Fibroblast of lung (primary cell): ENCODE data around the gene SLC13A5. TPM values are rescaled to one million over a fixed set of nuclear protein-coding genes. Genes with fewer than 3 reads are reported as not detected.

Source experiments
- DNase-seq, 2 donors: peaks; one replicate each; pipeline versions ENCODE4 v3.0.0 to v3.0.0-alpha.2; 2010; ENCODE audit warnings: low read depth in 2 of 2
- H2AFZ ChIP-seq: 2 replicates; pipeline ENCODE4 v1.5.1; 2012; ENCODE audit warnings: low read length, control low read depth, inconsistent platforms
- H3K27ac ChIP-seq: 2 replicates; pipeline ENCODE4 v1.5.1; 2011; ENCODE audit warnings: low read length, control low read depth; ENCODE audit not compliant: insufficient read depth
- H3K27me3 ChIP-seq: 2 replicates; pipeline ENCODE4 v1.5.1; 2011; ENCODE audit warnings: mild to moderate bottlenecking, low read length; ENCODE audit not compliant: control insufficient read depth, insufficient read depth
- H3K36me3 ChIP-seq: 2 replicates; pipeline ENCODE4 v1.5.1; 2011; ENCODE audit warnings: low read length; ENCODE audit not compliant: control insufficient read depth, insufficient read depth
- H3K4me1 ChIP-seq: 2 replicates; pipeline ENCODE4 v1.5.1; 2011; ENCODE audit warnings: low read length; ENCODE audit not compliant: control insufficient read depth, insufficient read depth; ENCODE audit errors: extremely low read depth
- H3K4me2 ChIP-seq: 2 replicates; pipeline ENCODE4 v1.5.1; 2011; ENCODE audit warnings: low read length, control low read depth; ENCODE audit not compliant: insufficient read depth; ENCODE audit errors: extremely low read depth
- H3K4me3 ChIP-seq, 4 experiments: fragments of 200-600 bp in 1 of 4; sonication (generic) in 1 of 4; replicated peaks in 1 of 4; 2 replicates each; pipeline ENCODE4 v1.5.1; 2011 to 2016; ENCODE audit warnings: low read length in 4 of 4, low read depth in 3 of 4, mild to moderate bottlenecking in 3 of 4, control low read depth in 2 of 4, inconsistent platforms in 1 of 4, mixed read lengths in 1 of 4; ENCODE audit not compliant: insufficient read depth in 1 of 4; ENCODE audit errors: control extremely low read depth in 1 of 4
- H3K79me2 ChIP-seq: 2 replicates; pipeline ENCODE4 v1.5.1; 2012; ENCODE audit warnings: mild to moderate bottlenecking, low read length, inconsistent platforms; ENCODE audit not compliant: control insufficient read depth, insufficient read depth
- H3K9ac ChIP-seq: 2 replicates; pipeline ENCODE4 v1.5.1; 2011; ENCODE audit warnings: mild to moderate bottlenecking, low read length, control low read depth; ENCODE audit not compliant: insufficient read depth
- H3K9me3 ChIP-seq: 2 replicates; pipeline ENCODE4 v1.5.1; 2012; ENCODE audit warnings: low read depth, low read length; ENCODE audit not compliant: control insufficient read depth, insufficient read depth
- H4K20me1 ChIP-seq: 2 replicates; pipeline ENCODE4 v1.5.1; 2011; ENCODE audit warnings: low read length; ENCODE audit not compliant: control insufficient read depth, insufficient read depth; ENCODE audit errors: extremely low read depth
- EZH2 ChIP-seq: IDR thresholded peaks from 2 replicates; pipeline ENCODE4 v1.5.1; 2012; ENCODE audit warnings: low read length, control low read depth, mild to moderate bottlenecking; ENCODE audit errors: missing control alignments
- polyA plus RNA-seq, 2 donors: library from polyadenylated mRNA; depleted of rRNA in 1 of 2; stranded (reverse) in 1 of 2; unstranded in 1 of 2; fragments of >200 nt; gene quantifications; 2 replicates each; pipeline ENCODE4 v1.2.1, GENCODE V29; 2011 to 2012; ENCODE audit warnings: missing spikeins in 1 of 2
- total RNA-seq: library from RNA; depleted of rRNA; stranded (reverse); fragments of >200 nt; gene quantifications from 2 replicates; pipeline ENCODE4 v1.2.1, GENCODE V29; 2014
- TF ChIP-seq, protein P1 (sequence below), 2 donors: IDR thresholded peaks in 1 of 2; conservative IDR thresholded peaks in 1 of 2; 1 replicate in 1 of 2; 2 replicates in 1 of 2; pipeline ENCODE4 v1.5.1; 2011 to 2012; ENCODE audit warnings: low read length in 2 of 2, control low read depth in 1 of 2, inconsistent platforms in 1 of 2, low read depth in 1 of 2, mild to moderate bottlenecking in 1 of 2

The SLC13A5 gene
- total and polyA plus RNA-seq, 2 donors (not counting 1 experiment from before 2014, with no cell fraction given), result not detected

DNA sequence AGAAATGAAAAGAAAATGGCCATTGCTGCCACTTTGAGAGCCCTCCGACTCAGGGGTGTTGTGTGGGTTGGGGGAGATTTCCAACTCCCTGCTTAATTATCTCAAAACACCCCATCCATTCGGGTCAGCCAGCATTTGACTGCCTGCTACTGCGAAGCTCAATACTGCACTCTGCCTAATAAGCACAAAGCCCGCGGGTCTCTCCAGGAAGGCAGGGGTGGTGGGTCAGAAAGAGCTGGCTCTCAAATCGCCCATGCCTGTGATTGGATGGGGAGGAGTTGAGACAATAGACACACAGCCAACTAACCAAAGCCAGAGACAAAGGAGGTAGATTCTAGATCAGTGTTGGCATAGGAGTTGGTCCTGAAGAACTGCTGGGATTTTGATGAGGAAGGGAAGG lies 40.4 kb upstream of the SLC13A5 start:
- H3K27ac ChIP-seq, result peak overlapping the region; percentile 96
- no peaks in the 10 kb centered on the region for H3K9me3 ChIP-seq
- no peak overlapping the region for H3K9ac ChIP-seq
- H3K27me3 ChIP-seq, result no peaks in the 10 kb centered on the region
- H3K4me2 ChIP-seq, result peak overlapping the region; percentile 15
- H3K4me1 ChIP-seq, result peaks cover 27% of the 10 kb centered on the region
- no peaks in the 10 kb centered on the region for H3K79me2 ChIP-seq
- H3K36me3 ChIP-seq, result no peaks in the 10 kb centered on the region
- no peak for TF ChIP-seq EZH2
- TF ChIP-seq, protein P1, sequence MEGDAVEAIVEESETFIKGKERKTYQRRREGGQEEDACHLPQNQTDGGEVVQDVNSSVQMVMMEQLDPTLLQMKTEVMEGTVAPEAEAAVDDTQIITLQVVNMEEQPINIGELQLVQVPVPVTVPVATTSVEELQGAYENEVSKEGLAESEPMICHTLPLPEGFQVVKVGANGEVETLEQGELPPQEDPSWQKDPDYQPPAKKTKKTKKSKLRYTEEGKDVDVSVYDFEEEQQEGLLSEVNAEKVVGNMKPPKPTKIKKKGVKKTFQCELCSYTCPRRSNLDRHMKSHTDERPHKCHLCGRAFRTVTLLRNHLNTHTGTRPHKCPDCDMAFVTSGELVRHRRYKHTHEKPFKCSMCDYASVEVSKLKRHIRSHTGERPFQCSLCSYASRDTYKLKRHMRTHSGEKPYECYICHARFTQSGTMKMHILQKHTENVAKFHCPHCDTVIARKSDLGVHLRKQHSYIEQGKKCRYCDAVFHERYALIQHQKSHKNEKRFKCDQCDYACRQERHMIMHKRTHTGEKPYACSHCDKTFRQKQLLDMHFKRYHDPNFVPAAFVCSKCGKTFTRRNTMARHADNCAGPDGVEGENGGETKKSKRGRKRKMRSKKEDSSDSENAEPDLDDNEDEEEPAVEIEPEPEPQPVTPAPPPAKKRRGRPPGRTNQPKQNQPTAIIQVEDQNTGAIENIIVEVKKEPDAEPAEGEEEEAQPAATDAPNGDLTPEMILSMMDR (conservative IDR thresholded peaks at IDR 0.05 in 1 of 2, IDR thresholded peaks at IDR 0.05 in 1 of 2; ENCODE audit: low read depth in 1 of 2, low read length in 2 of 2), result no peak
- no peaks in the 10 kb centered on the region for H4K20me1 ChIP-seq
- DNase-seq, result peak in 1 of 2 donors; percentile 19
- peak overlapping the region; percentile 48 for H2AFZ ChIP-seq
- H3K4me3 ChIP-seq, result no peak overlapping the region

DNA sequence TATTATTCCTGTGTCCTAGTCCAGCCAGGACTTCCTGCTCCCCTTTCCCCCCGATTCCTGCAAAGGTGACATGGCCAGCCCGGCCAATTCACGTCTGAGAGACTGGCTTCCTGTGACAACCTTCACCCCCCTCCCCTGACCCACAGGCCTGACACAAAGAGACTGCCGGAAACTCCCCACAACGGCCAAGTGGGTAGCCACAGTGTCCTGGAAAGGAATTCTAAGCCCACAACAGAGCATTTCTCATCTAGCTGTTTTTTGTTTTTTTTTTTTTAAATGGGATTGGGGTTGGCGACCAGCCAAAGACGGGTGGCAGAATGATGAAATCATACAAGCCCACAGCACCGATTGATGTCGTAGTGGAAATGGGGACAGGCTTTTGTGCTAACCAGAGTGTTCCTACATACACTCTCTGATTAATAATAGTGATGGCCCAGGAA lies 39.9 kb upstream of the SLC13A5 start:
- Histone ChIP-seq H2AFZ (no peak overlapping the region), H3K4me1 (peaks cover 27% of the 10 kb centered on the region), H3K9ac (peak overlapping the region; percentile 44), H3K36me3 (no peaks in the 10 kb centered on the region), H3K27me3 (no peaks in the 10 kb centered on the region), H3K4me2 (peak overlapping the region; percentile 64), H3K27ac (peak overlapping the region; percentile 96), H3K79me2 (no peaks in the 10 kb centered on the region), H3K9me3 (no peaks in the 10 kb centered on the region), H4K20me1 (no peaks in the 10 kb centered on the region), H3K4me3 (peak overlapping the region in 1 of 4 experiments; percentile 8)
- DNase-seq, result peak; percentile 69 to 94
- TF ChIP-seq, protein P1 (conservative IDR thresholded peaks at IDR 0.05 in 1 of 2, IDR thresholded peaks at IDR 0.05 in 1 of 2; ENCODE audit: low read depth in 1 of 2, low read length in 2 of 2), result no peak
- TF ChIP-seq EZH2, result no peak

DNA sequence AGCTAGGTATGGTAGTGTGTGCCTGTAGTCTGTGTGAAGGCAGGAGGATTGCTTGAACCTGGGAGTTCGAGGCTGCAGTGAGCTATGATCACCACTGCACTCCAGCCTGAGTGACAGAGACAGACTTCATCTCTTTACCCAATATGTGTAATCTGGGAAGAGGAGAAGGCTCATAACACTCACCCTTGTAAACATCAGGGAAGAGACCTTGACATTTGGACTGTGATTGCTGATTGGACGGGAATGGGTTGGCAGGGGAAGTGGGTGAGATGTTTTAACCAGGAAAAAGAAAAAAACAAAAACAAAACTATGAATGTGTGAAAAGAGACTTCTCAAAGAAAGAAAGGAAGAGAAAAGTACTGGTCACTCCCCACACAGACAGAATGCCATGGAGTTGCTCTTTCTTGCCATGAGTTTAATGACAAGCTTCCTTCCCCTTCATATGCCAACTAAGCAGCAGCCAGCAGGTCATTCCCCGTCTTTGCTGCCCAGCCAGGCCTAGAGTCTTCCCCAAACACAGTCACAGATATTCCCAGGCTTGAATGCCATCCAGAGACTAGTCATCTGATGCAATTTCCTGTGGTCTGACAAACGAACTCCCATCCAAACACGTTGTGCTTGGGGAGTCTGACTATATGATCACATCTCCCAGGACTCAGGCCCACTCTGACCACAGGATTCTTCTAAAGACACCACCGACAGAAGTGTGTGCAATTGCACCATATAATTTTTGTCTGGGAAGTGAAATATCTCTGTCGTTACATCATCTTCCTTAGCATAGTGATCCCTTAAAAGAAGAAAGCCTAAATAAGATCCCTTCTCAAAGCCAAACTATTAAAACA lies 39.1 kb upstream of the SLC13A5 start:
- Histone ChIP-seq H3K79me2 (no peaks in the 10 kb centered on the region), H3K4me1 (peaks cover 27% of the 10 kb centered on the region), H3K4me3 (no peak overlapping the region), H3K9ac (no peak overlapping the region), H4K20me1 (no peaks in the 10 kb centered on the region), H3K27ac (peak overlapping the region; percentile 96), H3K27me3 (no peaks in the 10 kb centered on the region), H3K9me3 (no peaks in the 10 kb centered on the region), H3K4me2 (peak overlapping the region; percentile 64), H2AFZ (peak overlapping the region; percentile 48), H3K36me3 (no peaks in the 10 kb centered on the region)
- peak; percentile 98 to 100 for DNase-seq
- TF ChIP-seq, protein P1 (conservative IDR thresholded peaks at IDR 0.05 in 1 of 2, IDR thresholded peaks at IDR 0.05 in 1 of 2; ENCODE audit: low read depth in 1 of 2, low read length in 2 of 2), result no peak
- no peak for TF ChIP-seq EZH2
